Inflammatory macrophage treated with lipopolysaccharide for 1 hour (primary cell): ENCODE measurements around the gene TNIK.
A peak's percentile ranks its signal among the peaks of the same experiment; 100 is the strongest.

Experiments used
- DNase-seq, 2 donors: peaks; one replicate each; pipeline ENCODE4 v3.0.0-alpha.2; 2020 to 2022

TNIK gene

DNA sequence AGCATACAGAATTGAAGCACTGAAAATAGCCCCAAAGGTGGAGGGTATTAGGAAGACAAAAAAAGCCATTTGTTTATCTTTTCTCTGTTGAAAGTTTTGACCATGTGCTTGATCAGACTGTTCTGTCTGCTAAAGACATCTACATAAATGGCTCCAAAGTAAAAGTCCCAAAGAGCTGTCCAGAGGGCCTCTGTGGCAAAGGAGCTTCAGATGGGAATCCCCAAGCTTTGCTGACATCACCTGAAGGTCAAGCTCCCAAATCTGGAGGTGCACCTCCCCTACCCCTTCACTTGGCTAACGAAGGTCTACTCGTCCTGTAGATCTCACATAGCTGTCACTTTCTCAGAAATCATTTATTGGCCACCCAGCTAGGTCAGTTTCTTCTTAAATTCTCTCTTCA, 239.1 kb downstream of the TNIK start:
- DNase-seq, result no peak

DNA sequence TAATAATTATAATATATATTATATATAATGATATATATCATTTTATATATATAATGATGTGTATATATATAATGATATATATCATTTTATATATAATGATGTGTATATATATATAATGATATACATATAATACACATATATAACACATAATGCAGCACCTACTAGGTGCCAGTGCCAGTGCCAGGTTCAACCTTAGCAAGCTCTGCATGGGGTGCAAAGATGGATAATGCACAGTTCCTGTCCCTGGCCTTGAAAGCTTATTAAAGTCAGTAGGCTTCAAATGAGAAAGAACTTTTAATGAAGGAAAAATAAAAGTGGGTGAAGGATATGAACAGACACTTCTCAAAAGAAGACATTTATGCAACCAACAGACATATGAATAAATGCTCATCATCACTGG, 240.9 kb downstream of the TNIK start:
- no peak for DNase-seq

DNA sequence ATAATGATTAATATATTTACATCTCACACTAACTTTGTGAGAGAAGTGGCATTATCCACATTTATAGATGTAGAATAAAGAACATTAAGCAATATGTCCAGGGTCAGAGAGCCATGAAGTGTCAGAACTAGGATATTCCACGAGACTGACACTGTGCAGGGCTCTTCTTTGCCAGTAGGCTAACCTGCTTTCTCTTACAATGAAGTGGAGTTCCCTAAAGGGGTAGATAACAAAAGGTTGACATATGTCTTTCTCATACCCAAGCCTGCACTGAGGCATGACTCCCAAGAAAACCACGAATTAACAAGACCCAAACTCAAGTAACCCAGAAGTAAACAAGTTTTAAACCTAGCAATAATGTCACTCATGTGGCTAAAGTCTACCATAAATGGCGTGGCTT, 242.1 kb downstream of the TNIK start:
- no peak for DNase-seq

DNA sequence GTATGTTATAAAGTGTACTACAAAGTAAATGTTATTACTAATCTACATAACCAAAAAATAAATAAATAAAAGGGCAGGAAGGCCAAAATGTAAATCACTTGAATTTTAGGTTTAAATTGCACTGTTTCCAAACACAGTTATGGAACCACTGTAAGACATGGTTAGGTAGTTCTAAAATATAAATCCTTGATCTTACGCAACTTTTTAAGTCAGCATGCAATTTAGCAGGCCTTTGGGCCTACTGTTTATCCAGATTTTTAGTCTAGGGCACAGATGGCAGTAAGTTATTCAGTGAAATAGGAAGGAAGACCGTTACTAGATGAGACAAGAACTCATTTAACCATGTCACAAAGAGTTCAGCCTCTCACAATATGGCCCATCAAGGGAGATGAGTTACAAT, 246.3 kb downstream of the TNIK start:
- DNase-seq, result no peak

DNA sequence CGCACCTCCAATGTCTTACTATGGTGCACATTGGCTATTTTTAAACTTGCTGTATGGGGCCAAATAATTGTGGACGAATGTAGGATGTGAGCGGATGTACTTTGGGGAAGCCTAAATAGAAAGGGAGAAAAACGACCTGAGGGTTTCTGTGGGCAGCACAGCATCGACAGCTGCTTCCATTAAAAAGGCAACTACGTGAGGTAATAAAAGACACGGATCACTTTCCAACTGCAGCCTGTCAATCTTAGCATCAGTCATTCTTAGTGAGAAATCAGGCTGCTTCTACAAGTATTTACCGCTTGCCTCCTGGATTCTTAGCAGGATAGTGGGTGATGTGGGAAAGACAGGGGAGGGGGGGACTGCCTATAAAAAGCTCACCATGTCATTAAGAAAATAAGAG, 247.0 kb downstream of the TNIK start:
- DNase-seq, result no peak

GRCh38 chr3:171212648-171213047, 247.6 kb downstream of the TNIK start:
- no peak for DNase-seq

DNA sequence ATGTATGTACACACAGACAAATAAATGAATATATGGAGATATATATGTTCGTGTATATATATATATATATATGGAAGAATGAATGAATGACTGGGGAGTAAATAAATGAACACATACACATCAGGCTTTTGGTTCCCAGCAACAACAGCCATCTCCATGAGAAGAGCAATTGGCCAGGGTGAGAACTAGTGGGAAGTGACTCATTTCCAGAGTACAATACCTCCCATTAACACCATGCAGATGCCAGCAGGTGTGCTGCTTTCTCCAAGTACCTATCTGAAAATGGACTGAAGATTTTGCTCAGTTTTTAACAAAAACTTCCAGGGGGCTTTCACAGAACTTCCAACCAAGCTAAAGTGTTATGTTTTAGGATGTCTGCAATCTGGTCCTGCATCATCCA, 253.9 kb downstream of the TNIK start:
- no peak for DNase-seq

DNA sequence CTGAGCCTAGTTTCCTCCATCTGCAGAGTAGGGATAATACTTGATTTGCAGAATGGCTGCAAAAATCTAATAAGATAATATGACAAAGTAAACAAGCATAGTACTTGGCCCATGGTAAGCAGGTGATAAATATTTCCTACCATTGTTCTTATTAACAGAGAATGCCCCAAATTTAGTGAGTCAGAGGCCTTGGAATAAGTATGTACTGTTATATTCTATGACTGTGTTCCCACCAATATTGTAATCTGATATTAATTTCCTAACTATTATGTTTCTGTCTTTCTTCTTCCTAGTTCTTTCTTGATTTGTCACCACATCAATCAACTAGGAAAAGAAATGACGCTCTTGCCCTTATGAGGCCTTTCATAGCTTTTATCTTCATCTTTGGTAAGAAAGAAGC, 255.3 kb downstream of the TNIK start:
- DNase-seq, result no peak

DNA sequence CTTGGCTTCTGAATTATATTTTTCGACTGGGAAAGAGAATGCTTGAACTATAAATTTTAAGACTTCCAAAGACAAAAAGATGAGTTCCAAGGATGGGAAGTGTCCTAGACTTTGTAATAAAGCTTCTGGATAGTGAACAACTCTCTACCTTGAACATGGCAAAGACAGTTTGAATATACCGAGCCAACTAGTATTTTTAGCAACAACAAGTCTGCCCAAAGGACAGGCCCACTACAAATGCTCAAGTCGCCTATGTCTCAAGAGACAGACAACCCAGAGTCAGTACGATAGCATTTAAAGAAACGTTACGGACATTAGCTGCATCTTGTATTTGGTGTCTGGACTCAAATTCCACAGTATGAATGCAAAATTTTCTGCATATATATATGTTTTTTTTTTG, 258.4 kb downstream of the TNIK start:
- no peak for DNase-seq

- DNase-seq, result no peak
Observed at GRCh38 chr3:171200750-171201088, 259.5 kb downstream of the TNIK start.

DNA sequence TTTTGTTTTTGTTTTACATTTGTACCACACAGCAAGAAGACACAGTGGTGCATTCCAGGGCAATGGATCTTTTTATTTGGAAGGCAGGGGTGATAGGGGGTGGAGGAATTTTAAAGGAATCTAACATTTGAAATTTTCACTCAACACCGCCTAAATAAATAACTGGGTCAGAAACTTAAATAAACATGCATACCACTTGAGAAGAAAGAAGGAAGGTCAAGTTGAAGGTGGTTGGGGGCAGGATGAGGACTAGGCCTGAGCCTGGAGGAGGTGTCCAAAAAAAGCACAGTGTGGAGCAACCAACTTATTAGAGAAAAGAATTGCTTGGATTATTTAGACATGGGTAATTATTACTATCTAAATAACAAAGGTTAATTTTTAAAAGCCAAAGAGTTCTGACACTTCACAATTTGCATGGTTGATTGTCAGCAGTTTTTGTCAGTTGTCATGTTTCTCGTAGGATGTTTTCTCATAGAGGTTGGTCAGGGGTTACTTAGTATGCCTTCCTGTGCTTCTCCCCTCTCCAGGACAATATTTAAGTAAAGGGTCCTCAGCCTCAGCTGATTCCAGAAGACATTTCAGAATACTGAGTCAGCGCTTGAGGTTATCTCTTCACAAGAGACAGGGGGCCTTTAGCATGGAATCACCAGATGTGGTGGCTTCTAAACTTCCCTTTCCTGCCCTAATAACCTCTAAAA, 260.0 kb downstream of the TNIK start:
- DNase-seq, result no peak

- peak in 1 of 2 donors; percentile 18 for DNase-seq
Observed at GRCh38 chr3:171199473-171199829, 260.8 kb downstream of the TNIK start.

DNA sequence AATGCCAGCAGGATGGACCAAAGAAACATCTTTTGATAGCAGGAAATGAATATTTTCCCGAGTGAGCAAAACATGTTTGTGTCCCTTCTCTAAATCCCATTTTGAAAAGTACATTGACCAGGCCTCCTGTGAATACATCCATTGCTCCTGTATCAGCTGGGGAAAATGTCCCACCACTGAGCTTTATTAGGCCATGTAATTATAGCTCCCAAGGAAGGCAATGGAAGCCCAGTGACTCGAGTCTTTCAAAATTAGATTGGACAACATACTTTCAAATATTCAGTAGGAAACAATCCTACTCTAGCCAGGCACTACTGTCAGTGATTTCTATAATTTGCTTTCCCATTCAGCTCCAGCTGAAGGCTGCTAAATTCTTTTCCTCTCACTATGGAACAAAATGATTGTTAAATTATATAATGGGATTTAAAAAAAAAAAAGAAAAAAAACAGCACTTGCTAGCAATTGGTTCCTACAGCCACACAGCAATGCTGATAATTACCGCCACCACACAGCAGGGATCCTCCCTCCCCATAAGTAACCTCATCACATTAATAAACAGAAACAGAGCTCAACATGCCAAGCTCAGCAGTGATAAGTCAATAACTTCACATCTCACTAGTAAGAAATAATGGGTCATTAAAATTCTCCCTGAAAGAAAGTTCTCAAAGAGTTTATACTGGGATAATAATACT, 261.3 kb downstream of the TNIK start:
- DNase-seq, result no peak

- no peak for DNase-seq
Observed at GRCh38 chr3:171195686-171196085, 264.5 kb downstream of the TNIK start.

GRCh38 chr3:171194965-171195364, 265.2 kb downstream of the TNIK start:
- DNase-seq, result no peak

DNA sequence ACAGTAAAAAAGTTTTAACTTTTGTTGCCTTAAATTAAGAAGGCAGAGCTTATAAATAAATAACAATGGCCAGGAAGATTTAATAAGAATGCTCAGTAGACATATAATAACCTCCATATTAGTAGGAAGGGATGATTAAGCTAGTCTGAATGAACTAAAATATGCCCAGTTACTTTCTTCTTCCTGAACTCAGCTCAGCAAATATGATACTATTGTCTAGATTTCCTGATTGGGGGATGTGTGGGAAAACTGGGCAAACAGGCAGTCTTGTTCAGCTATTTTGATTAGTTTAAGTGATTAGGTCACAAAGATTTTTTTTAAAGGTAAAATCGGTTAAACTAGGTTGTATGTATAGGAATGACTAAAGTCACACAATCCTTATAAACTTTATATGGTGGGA, 266.5 kb downstream of the TNIK start:
- DNase-seq, result no peak

- DNase-seq, result no peak
Observed at GRCh38 chr3:171192176-171192854, 267.9 kb downstream of the TNIK start.

DNA sequence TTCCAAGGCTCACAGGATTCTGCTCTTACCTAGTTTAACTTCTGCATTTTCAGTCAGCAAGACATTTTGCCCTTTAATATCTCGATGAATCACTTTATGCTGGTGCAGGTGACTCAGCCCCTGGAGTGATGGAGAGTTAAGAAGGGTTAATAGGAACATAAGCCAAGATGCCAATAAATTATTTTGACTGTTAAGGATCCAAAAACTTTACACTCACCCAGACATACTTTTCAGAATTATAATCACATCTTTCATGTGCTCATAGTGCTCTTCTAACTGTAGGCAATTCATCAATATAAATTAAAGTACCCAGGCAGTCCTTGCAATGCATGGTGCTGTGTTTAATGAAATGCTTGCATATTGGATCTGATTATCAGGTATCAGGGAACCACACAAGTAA, 269.5 kb downstream of the TNIK start:
- no peak for DNase-seq

DNA sequence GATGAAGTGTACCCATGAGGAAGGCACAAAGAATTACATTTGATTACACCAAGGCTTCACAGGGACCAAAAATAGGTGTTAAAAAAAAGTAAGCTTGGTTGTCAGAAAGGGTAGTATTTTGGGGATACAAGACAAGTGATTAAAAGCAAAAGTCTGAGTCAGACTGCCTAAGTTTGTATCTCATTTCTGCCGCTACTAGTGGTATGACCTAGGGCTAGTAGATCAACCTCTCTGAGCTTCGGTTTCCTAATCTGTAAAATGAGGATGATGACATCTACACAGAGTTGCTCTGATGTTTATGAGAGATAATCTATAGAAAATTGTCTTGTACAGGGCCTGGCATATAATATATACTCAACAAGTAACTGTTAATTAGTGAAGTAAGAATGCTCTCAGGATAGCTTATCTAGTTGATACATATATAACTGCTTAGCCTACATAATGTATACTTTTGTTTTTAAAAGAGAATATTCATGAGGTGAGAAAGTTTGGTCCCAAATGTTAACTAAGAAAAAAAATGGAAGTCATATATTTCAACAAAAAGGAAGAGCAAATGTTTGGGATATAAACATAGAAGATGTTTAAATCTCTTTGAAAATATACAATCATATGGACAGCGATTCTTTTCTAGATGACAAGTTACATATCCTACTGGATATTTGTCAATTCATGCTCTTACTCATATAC, 270.7 kb downstream of the TNIK start:
- no peak for DNase-seq

DNA sequence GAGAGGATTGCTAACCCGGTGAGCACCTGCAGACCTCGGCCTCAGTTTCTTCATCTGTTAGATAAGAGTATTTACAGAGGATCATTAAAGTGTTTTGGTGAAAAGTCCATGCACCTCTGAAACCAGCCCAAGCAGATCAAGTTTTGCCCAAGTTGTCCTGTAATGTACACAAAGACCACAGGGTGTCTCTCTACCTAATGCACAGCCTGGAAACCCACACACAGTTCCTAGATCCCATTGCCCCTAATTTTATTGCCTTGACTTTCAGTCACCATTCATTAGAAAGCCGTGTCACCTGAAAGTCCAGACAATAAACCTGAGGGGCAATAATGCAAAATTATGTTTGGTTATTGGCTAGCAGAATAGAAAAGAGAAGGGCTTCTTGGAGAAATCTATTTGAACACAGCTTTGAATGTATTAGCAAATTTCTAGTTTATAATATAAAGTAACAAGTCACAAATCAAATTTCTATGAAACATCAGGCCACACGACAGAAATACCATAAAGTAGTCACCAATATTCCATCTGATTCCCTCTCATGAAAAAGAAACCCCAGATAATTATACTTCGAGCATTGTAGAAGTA, 272.4 kb downstream of the TNIK start:
- peak; percentile 24 to 46 for DNase-seq

GRCh38 chr3:171186817-171187500, 273.2 kb downstream of the TNIK start:
- no peak for DNase-seq

DNA sequence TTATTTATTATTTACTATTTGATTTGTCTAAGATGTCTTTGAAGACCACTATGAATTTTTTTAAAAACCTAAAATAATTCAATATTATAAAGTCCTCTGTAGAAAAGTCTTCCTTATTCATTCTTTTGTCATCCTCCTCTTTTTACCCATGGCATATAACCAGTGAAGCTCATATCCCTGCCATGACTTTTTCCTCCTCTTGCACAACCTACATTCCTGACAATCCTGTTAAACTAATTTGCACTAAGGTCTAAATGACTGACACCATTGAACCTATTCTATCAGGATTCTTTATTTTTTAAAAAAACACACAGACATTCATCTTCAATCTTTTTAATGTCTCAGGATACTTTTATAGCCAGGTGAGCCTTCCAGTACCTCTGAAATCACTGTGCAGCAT, 273.8 kb downstream of the TNIK start:
- DNase-seq, result no peak

DNA sequence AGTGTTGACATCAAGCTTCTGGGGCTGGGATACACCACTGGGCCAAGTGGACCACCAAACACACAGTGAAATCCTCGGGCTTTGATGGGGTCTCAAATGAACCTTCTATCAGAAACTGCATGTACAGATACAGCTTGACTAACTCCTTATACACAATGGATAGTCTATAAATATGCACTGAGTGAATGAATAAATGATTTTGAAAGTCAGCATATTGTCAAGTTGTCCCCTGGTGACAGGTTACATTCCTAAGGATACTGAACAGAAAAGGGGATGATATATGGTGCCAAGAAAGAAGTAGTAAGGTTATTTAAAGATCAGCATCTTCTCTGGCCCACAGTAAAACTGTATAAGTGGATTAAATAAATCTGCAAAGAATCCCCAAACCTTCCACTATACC, 274.2 kb downstream of the TNIK start:
- DNase-seq, result no peak
